HEK293 (cell line): ENCODE measurements around the gene RPL22.

Source experiments
- CTCF ChIA-PET: fragments of 350-600 bp; formaldehyde crosslinking; extraction: SDS; loops from one replicate; lab custom pipeline; 2021; ENCODE audit warnings: antibody characterized with exemption; lab: Yijun Ruan, JAX
- POLR2A ChIA-PET: fragments of 300-600 bp; formaldehyde crosslinking; extraction: SDS; loops from one replicate; lab custom pipeline; 2020; ENCODE audit warnings: antibody characterized with exemption, inconsistent platforms; lab: Yijun Ruan, JAX
- H3K27ac ChIP-seq: fragments of 200-500 bp; sonication (Bioruptor generic); 2 replicates; pipeline ENCODE4 v1.5.1; 2014; ENCODE audit warnings: low read depth, low read length, control low read depth, inconsistent platforms; ENCODE audit errors: extremely low read depth
- H3K36me3 ChIP-seq, 2 experiments: fragments of 200-500 bp in 1 of 2; sonication (Bioruptor generic) in 1 of 2; 1 replicate in 1 of 2; 2 replicates in 1 of 2; pipeline ENCODE4 v1.5.1; 2014 to 2017; ENCODE audit warnings: inconsistent platforms in 2 of 2, low read length in 2 of 2; ENCODE audit not compliant: control insufficient read depth in 2 of 2, insufficient read depth in 1 of 2
- H3K4me1 ChIP-seq: fragments of 200-500 bp; sonication (Bioruptor generic); 2 replicates; pipeline ENCODE4 v1.5.1; 2014; ENCODE audit warnings: mild to moderate bottlenecking, low read length, inconsistent platforms; ENCODE audit not compliant: control insufficient read depth, insufficient read depth
- H3K4me3 ChIP-seq: 2 replicates; pipeline ENCODE4 v1.5.1; 2011; ENCODE audit warnings: low read depth, mild to moderate bottlenecking, control low read depth, low read length, moderate library complexity
- H3K9me3 ChIP-seq: fragments of 200-500 bp; sonication (Bioruptor generic); 2 replicates; pipeline ENCODE4 v1.5.1; 2014; ENCODE audit warnings: low read depth, low read length, inconsistent platforms; ENCODE audit not compliant: control insufficient read depth, insufficient read depth
- GLIS2 ChIP-seq: fragments of 450-650 bp; formaldehyde crosslinking; IDR thresholded peaks from 2 replicates; pipeline ENCODE4 v1.5.1; 2016; ENCODE audit warnings: missing biosample characterization, missing genetic modification characterization
- KLF1 ChIP-seq: fragments of 450-650 bp; formaldehyde crosslinking; IDR thresholded peaks from 2 replicates; pipeline ENCODE4 v1.5.1; 2016; ENCODE audit warnings: missing biosample characterization, missing genetic modification characterization
- KLF9 ChIP-seq: fragments of 450-650 bp; formaldehyde crosslinking; IDR thresholded peaks from 2 replicates; pipeline ENCODE4 v1.5.1; 2016; ENCODE audit warnings: missing biosample characterization, missing genetic modification characterization, low read depth
- SP7 ChIP-seq: fragments of 450-650 bp; formaldehyde crosslinking; IDR thresholded peaks from 2 replicates; pipeline ENCODE4 v1.5.1; 2016; ENCODE audit warnings: missing biosample characterization, missing genetic modification characterization
- ZBTB26 ChIP-seq: fragments of 450-650 bp; formaldehyde crosslinking; optimal IDR thresholded peaks from 2 replicates; pipeline ENCODE3; 2016; ENCODE audit warnings: missing biosample characterization, mild to moderate bottlenecking, missing genetic modification characterization
- ZIC2 ChIP-seq: fragments of 450-650 bp; formaldehyde crosslinking; IDR thresholded peaks from 2 replicates; pipeline ENCODE4 v1.5.1; 2016; ENCODE audit warnings: missing biosample characterization, missing genetic modification characterization
- ZNF248 ChIP-seq: fragments of 450-650 bp; formaldehyde crosslinking; IDR thresholded peaks from 2 replicates; pipeline ENCODE4 v1.5.1; 2017; ENCODE audit warnings: missing biosample characterization, missing genetic modification characterization
- ZNF335 ChIP-seq: fragments of 450-650 bp; formaldehyde crosslinking; conservative IDR thresholded peaks from 2 replicates; pipeline ENCODE4 v1.5.1; 2016; ENCODE audit warnings: missing biosample characterization, missing genetic modification characterization
- ZNF423 ChIP-seq: fragments of 450-650 bp; formaldehyde crosslinking; IDR thresholded peaks from 2 replicates; pipeline ENCODE4 v1.5.1; 2016; ENCODE audit warnings: missing biosample characterization, missing genetic modification characterization
- ZNF560 ChIP-seq: fragments of 450-650 bp; formaldehyde crosslinking; IDR thresholded peaks from 2 replicates; pipeline ENCODE4 v1.5.1; 2017; ENCODE audit warnings: missing biosample characterization, missing genetic modification characterization, borderline replicate concordance
- ZNF610 ChIP-seq: fragments of 450-650 bp; formaldehyde crosslinking; IDR thresholded peaks from 2 replicates; pipeline ENCODE4 v1.5.1; 2016; ENCODE audit warnings: missing biosample characterization, missing genetic modification characterization, borderline replicate concordance
- ZNF624 ChIP-seq: fragments of 450-650 bp; formaldehyde crosslinking; IDR thresholded peaks from 2 replicates; pipeline ENCODE4 v1.5.1; 2017; ENCODE audit warnings: missing biosample characterization, missing genetic modification characterization
- ZNF692 ChIP-seq: fragments of 450-650 bp; formaldehyde crosslinking; IDR thresholded peaks from 2 replicates; pipeline ENCODE4 v1.5.1; 2016; ENCODE audit warnings: missing biosample characterization, missing genetic modification characterization
- ZNF701 ChIP-seq: fragments of 450-650 bp; formaldehyde crosslinking; IDR thresholded peaks from 2 replicates; pipeline ENCODE4 v1.5.1; 2016; ENCODE audit warnings: missing biosample characterization, missing genetic modification characterization
- ZNF837 ChIP-seq: fragments of 450-650 bp; formaldehyde crosslinking; IDR thresholded peaks from 2 replicates; pipeline ENCODE4 v1.5.1; 2016; ENCODE audit warnings: missing biosample characterization, missing genetic modification characterization
- TF ChIP-seq, protein P1 (sequence below): fragments of 450-650 bp; formaldehyde crosslinking; conservative IDR thresholded peaks from 2 replicates; pipeline ENCODE4 v1.5.1; 2016; ENCODE audit warnings: low read depth, missing biosample characterization, missing genetic modification characterization
- TF ChIP-seq, protein P2 (sequence below): fragments of 450-650 bp; formaldehyde crosslinking; IDR thresholded peaks from 2 replicates; pipeline ENCODE4 v1.5.1; 2016; ENCODE audit warnings: missing biosample characterization, missing genetic modification characterization
- TF ChIP-seq, protein P3 (sequence below): fragments of 450-650 bp; formaldehyde crosslinking; IDR thresholded peaks from 2 replicates; pipeline ENCODE4 v1.5.1; 2016; ENCODE audit warnings: missing biosample characterization, missing genetic modification characterization

Gene RPL22

GRCh38 chr1:6243053-6243834 is 43.8 kb upstream of the RPL22 start (continued):
- TF ChIP-seq, protein P1, sequence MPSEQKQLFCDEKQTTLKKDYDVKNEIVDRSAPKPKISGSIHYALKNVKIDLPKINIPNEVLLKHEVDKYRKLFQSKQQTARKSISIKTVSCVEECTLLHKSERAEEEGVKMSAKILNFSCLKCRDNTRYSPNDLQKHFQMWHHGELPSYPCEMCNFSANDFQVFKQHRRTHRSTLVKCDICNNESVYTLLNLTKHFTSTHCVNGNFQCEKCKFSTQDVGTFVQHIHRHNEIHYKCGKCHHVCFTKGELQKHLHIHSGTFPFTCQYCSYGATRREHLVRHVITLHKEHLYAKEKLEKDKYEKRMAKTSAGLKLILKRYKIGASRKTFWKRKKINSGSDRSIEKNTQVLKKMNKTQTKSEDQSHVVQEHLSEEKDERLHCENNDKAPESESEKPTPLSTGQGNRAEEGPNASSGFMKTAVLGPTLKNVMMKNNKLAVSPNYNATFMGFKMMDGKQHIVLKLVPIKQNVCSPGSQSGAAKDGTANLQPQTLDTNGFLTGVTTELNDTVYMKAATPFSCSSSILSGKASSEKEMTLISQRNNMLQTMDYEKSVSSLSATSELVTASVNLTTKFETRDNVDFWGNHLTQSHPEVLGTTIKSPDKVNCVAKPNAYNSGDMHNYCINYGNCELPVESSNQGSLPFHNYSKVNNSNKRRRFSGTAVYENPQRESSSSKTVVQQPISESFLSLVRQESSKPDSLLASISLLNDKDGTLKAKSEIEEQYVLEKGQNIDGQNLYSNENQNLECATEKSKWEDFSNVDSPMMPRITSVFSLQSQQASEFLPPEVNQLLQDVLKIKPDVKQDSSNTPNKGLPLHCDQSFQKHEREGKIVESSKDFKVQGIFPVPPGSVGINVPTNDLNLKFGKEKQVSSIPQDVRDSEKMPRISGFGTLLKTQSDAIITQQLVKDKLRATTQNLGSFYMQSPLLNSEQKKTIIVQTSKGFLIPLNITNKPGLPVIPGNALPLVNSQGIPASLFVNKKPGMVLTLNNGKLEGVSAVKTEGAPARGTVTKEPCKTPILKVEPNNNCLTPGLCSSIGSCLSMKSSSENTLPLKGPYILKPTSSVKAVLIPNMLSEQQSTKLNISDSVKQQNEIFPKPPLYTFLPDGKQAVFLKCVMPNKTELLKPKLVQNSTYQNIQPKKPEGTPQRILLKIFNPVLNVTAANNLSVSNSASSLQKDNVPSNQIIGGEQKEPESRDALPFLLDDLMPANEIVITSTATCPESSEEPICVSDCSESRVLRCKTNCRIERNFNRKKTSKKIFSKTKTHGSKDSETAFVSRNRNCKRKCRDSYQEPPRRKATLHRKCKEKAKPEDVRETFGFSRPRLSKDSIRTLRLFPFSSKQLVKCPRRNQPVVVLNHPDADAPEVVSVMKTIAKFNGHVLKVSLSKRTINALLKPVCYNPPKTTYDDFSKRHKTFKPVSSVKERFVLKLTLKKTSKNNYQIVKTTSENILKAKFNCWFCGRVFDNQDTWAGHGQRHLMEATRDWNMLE (tag by site-specific recombination) = no peak
- TF ChIP-seq KLF1 = no peak
- TF ChIP-seq ZNF701 (tag by site-specific recombination) = no peak
- TF ChIP-seq ZNF610 (tag by site-specific recombination) = no peak
- TF ChIP-seq ZIC2 (tag by site-specific recombination) = peak; percentile 66
- TF ChIP-seq ZNF837 (tag by site-specific recombination) = no peak
- TF ChIP-seq, protein P2, sequence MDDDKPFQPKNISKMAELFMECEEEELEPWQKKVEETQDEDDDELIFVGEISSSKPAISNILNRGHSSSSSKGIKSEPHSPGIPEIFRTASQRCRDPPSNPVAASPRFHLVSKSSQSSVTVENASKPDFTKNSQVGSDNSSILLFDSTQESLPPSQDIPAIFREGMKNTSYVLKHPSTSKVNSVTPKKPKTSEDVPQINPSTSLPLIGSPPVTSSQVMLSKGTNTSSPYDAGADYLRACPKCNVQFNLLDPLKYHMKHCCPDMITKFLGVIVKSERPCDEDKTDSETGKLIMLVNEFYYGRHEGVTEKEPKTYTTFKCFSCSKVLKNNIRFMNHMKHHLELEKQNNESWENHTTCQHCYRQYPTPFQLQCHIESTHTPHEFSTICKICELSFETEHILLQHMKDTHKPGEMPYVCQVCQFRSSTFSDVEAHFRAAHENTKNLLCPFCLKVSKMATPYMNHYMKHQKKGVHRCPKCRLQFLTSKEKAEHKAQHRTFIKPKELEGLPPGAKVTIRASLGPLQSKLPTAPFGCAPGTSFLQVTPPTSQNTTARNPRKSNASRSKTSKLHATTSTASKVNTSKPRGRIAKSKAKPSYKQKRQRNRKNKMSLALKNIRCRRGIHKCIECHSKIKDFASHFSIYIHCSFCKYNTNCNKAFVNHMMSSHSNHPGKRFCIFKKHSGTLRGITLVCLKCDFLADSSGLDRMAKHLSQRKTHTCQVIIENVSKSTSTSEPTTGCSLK = no peak
- TF ChIP-seq, protein P3, sequence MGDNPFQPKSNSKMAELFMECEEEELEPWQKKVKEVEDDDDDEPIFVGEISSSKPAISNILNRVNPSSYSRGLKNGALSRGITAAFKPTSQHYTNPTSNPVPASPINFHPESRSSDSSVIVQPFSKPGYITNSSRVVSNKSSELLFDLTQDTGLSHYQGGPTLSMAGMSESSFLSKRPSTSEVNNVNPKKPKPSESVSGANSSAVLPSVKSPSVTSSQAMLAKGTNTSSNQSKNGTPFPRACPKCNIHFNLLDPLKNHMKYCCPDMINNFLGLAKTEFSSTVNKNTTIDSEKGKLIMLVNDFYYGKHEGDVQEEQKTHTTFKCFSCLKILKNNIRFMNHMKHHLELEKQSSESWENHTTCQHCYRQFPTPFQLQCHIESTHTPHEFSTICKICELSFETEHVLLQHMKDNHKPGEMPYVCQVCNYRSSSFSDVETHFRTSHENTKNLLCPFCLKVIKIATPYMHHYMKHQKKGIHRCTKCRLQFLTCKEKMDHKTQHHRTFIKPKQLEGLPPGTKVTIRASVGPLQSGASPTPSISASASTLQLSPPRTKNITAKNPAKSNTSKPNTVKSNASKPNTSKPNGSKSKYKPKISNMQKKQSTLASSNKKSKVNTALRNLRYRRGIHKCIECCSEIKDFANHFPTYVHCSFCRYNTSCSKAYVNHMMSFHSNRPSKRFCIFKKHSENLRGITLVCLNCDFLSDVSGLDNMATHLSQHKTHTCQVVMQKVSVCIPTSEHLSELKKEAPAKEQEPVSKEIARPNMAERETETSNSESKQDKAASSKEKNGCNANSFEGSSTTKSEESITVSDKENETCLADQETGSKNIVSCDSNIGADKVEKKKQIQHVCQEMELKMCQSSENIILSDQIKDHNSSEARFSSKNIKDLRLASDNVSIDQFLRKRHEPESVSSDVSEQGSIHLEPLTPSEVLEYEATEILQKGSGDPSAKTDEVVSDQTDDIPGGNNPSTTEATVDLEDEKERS (tag by site-specific recombination) = no peak
- no peak for TF ChIP-seq ZNF560 (tag by site-specific recombination)

DNA sequence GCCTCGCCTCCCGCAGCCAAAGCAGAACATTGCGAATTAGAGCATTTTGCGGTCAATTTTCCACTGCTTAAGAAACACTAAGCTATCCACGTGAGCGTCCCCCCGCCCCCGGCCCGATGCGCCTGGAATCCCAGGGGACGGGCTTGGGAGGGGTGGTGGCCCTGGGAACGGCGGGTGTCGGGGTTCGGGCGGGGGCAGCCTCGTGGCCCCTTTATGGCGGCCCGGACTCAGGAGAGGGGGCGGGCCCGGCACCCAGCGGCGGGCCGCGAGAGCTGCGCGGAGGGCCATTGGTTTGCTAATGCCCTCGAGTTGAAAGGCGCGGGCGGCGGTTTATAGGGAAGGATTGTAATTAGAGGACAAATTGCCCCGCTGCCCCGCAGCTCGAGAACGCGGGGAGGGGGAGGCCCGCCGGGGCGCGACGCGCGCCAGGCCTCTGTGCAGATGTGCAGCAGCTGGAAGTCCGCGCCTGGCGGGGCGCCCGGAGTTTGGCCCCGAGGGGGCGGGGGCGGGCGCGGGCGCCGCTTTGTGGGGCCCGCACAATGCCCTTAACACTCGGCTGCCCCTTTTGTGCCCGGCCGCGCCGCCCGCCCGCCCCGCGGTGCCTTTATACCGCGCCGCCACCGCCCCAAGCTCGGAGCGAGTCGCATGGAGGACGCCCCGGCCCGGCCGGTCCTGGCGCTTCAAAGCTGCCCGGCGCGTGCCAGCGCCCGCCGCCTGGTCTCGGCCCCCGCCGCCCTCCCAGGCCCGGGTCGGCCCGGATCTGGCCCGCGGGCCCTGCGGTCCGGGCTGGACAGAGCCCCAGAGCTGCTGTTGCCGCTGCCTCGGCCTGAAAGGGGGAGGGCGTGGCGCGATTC is 42.7 kb upstream of the RPL22 start:
- no peaks in the 10 kb centered on the region for H3K9me3 ChIP-seq
- H3K27ac ChIP-seq = no peak overlapping the region
- CTCF ChIA-PET = interaction anchor here (0.6 to 2.1 kb wide), 6 partner anchors 37 to 196 kb away, joined by 3 to 8 read pairs (median 4); no protein-coding TSS in a partner anchor
- no peaks in the 10 kb centered on the region for H3K36me3 ChIP-seq
- H3K4me3 ChIP-seq = no peak overlapping the region
- H3K4me1 ChIP-seq = no peaks in the 10 kb centered on the region; the same call in 1 of the 2 replicates
- POLR2A ChIA-PET = interaction anchor here (0.9 to 1.1 kb wide), 2 partner anchors 7 to 36 kb away, joined by 3 to 4 read pairs; partner anchors contain the start of gene RNF207
- TF ChIP-seq ZIC2 (tag by site-specific recombination) = peak; percentile 63
- peak; percentile 25 for TF ChIP-seq ZBTB26 (tag by site-specific recombination)
- TF ChIP-seq ZNF624 (tag by site-specific recombination) = no peak
- TF ChIP-seq ZNF423 (tag by site-specific recombination) = no peak
- TF ChIP-seq GLIS2 (tag by site-specific recombination) = peak; percentile 20; the same call in 1 of the 2 replicates
- 0 out of 2 replicates have a peak, but pooled peaks have one; percentile 32 for TF ChIP-seq KLF9 (tag by site-specific recombination)
- 0 out of 2 replicates have a peak, but pooled peaks have one; percentile 26 for TF ChIP-seq SP7
- peak; percentile 24; the same call in 1 of the 2 replicates for TF ChIP-seq ZNF335
- 0 out of 2 replicates have a peak, but pooled peaks have one; percentile 44 for TF ChIP-seq ZNF692 (tag by site-specific recombination)
- TF ChIP-seq ZNF248 (tag by site-specific recombination) = no peak
